Keratinocyte (primary cell): ENCODE results near the gene ZNFX1. TPM values are rescaled to one million over a fixed set of nuclear protein-coding genes. Genes with fewer than 3 reads are reported as not detected.

Source experiments
- DNase-seq: peaks from one replicate; pipeline ENCODE4 v3.0.0-alpha.2; 2011; ENCODE audit warnings: low read depth, missing footprints, low spot score
- FAIRE-seq: peaks from 2 replicates; lab custom pipeline; 2011; peaks lifted over from hg19 to GRCh38; lab: Jason Lieb, UNC
- H2AFZ ChIP-seq: 2 replicates; pipeline ENCODE4 v1.6.0; 2012; ENCODE audit warnings: low read length, control low read depth, inconsistent platforms; ENCODE audit not compliant: control insufficient read depth
- H3K27ac ChIP-seq: 2 replicates; pipeline ENCODE4 v1.5.1; 2011; ENCODE audit warnings: low read length; ENCODE audit not compliant: control insufficient read depth, insufficient read depth
- H3K27me3 ChIP-seq: 3 replicates; pipeline ENCODE4 v1.6.0; 2011; ENCODE audit warnings: low read length; ENCODE audit not compliant: control insufficient read depth, insufficient read depth; ENCODE audit errors: extremely low read depth
- H3K36me3 ChIP-seq, 2 experiments: 2 replicates in 1 of 2; 3 replicates in 1 of 2; pipeline ENCODE4 v1.5.1; 2011; ENCODE audit warnings: low read length in 2 of 2, mild to moderate bottlenecking in 1 of 2; ENCODE audit not compliant: control insufficient read depth in 2 of 2, insufficient read depth in 2 of 2; ENCODE audit errors: extremely low read depth in 1 of 2
- H3K4me1 ChIP-seq: 3 replicates; pipeline ENCODE4 v1.5.1; 2011; ENCODE audit warnings: low read length; ENCODE audit not compliant: control insufficient read depth, insufficient read depth; ENCODE audit errors: extremely low read depth
- H3K4me2 ChIP-seq: 3 replicates; pipeline ENCODE4 v1.6.0; 2011; ENCODE audit warnings: low read depth, low read length; ENCODE audit not compliant: control insufficient read depth, insufficient read depth; ENCODE audit errors: extremely low read depth
- H3K4me3 ChIP-seq, 3 experiments: fragments of 200-600 bp in 1 of 3; sonication (generic) in 1 of 3; 2 replicates in 2 of 3; 3 replicates in 1 of 3; pipeline ENCODE4 v1.5.1; 2011 to 2016; ENCODE audit warnings: low read length in 3 of 3, mild to moderate bottlenecking in 3 of 3, control low read depth in 2 of 3, inconsistent platforms in 1 of 3, low read depth in 1 of 3, mixed read lengths in 1 of 3, mixed run types in 1 of 3, moderate library complexity in 1 of 3; ENCODE audit not compliant: control insufficient read depth in 2 of 3, insufficient read depth in 2 of 3; ENCODE audit errors: extremely low read depth in 1 of 3
- H3K79me2 ChIP-seq: 2 replicates; pipeline ENCODE4 v1.6.0; 2012; ENCODE audit warnings: low read length; ENCODE audit not compliant: control insufficient read depth, insufficient read depth
- H3K9ac ChIP-seq: 3 replicates; pipeline ENCODE4 v1.6.0; 2011; ENCODE audit warnings: low read length; ENCODE audit not compliant: control insufficient read depth, insufficient read depth; ENCODE audit errors: extremely low read depth
- H3K9me1 ChIP-seq: 3 replicates; pipeline ENCODE4 v1.6.0; 2011; ENCODE audit warnings: low read length; ENCODE audit not compliant: control insufficient read depth, insufficient read depth; ENCODE audit errors: extremely low read depth
- H3K9me3 ChIP-seq: 2 replicates; pipeline ENCODE4 v1.5.1; 2012; ENCODE audit warnings: low read depth, low read length; ENCODE audit not compliant: control insufficient read depth
- H4K20me1 ChIP-seq: 3 replicates; pipeline ENCODE4 v1.6.0; 2011; ENCODE audit warnings: low read length; ENCODE audit not compliant: control insufficient read depth, insufficient read depth; ENCODE audit errors: extremely low read depth
- CTCF ChIP-seq, 3 experiments: IDR thresholded peaks in 1 of 3; conservative IDR thresholded peaks in 1 of 3; optimal IDR thresholded peaks in 1 of 3; 2 replicates in 2 of 3; 3 replicates in 1 of 3; pipeline versions ENCODE3 to v1.5.1; 2011; ENCODE audit warnings: low read length in 3 of 3, mild to moderate bottlenecking in 3 of 3, moderate library complexity in 2 of 3, control low read depth in 1 of 3, inconsistent platforms in 1 of 3; ENCODE audit not compliant: insufficient read depth in 2 of 3; ENCODE audit errors: extremely low read depth in 1 of 3
- EZH2 ChIP-seq: IDR thresholded peaks from one replicate; pipeline ENCODE4 v1.6.1; 2012; ENCODE audit warnings: inconsistent platforms, mild to moderate bottlenecking, low read length, moderate library complexity
- dilution Hi-C: fragments of 300-500 bp; cut with MboI; formaldehyde crosslinking; loops from one replicate; pipeline ENCODE4 v1.7.0; 2020; ENCODE audit warnings: low sequenced_read_pairs; ENCODE audit not compliant: extremely low pct_ligation_motif_present
- polyA plus RNA-seq, 5 experiments: library from polyadenylated mRNA; depleted of rRNA in 3 of 5; stranded (reverse) in 3 of 5; stranded (forward) in 1 of 5; unstranded in 1 of 5; fragments of >200 nt; gene quantifications; 1 replicate in 1 of 5; 2 replicates in 3 of 5; 3 replicates in 1 of 5; pipeline versions ENCODE4 v1.2.1 to v1.2.3, GENCODE V29; 2011 to 2012; ENCODE audit warnings: missing spikeins in 2 of 5, low read depth in 1 of 5, low replicate concordance in 1 of 5

Gene ZNFX1
- polyA plus RNA-seq, 1 donor (not counting 4 experiments of a cell fraction or from before 2014, with no cell fraction given) = 14.2 TPM

- no peak for TF ChIP-seq CTCF (optimal IDR thresholded peaks at IDR 0.05 in 1 of 3, IDR thresholded peaks at IDR 0.05 in 1 of 3, conservative IDR thresholded peaks at IDR 0.05 in 1 of 3; ENCODE audit: extremely low read depth in 1 of 3, insufficient read depth in 2 of 3, low read length in 3 of 3)
- no peak for TF ChIP-seq EZH2
- Histone ChIP-seq H3K4me2 (no peak overlapping the region), H3K4me3 (no peak overlapping the region), H3K9me1 (no peaks in the 10 kb centered on the region), H3K27me3 (no peaks in the 10 kb centered on the region), H3K4me1 (peaks cover 2% of the 10 kb centered on the region), H3K9ac (no peak overlapping the region), H4K20me1 (no peaks in the 10 kb centered on the region), H3K9me3 (no peaks in the 10 kb centered on the region), H2AFZ (no peak overlapping the region), H3K36me3 (peaks cover 36 to 45% of the 10 kb centered on the region in 2 experiments), H3K27ac (no peak overlapping the region), H3K79me2 (no peaks in the 10 kb centered on the region)
- dilution Hi-C loops = no loop called here
- DNase-seq (no peak), FAIRE-seq (no peak)
These were observed 46.4 kb downstream of the ZNFX1 start for GRCh38 chr20:49231471-49231870.

- Histone ChIP-seq H3K27ac (no peak overlapping the region), H3K4me1 (peaks cover 2% of the 10 kb centered on the region), H4K20me1 (no peaks in the 10 kb centered on the region), H3K79me2 (no peaks in the 10 kb centered on the region), H3K36me3 (peaks cover 38 to 43% of the 10 kb centered on the region in 2 experiments), H3K9me3 (no peaks in the 10 kb centered on the region), H3K9ac (no peak overlapping the region), H3K4me3 (no peak overlapping the region), H3K9me1 (no peaks in the 10 kb centered on the region), H3K4me2 (peak overlapping the region; percentile 5), H3K27me3 (no peaks in the 10 kb centered on the region), H2AFZ (no peak overlapping the region)
- no peak for TF ChIP-seq EZH2
- dilution Hi-C loops = no loop called here
- DNase-seq (no peak), FAIRE-seq (no peak)
These were observed 47.2 kb downstream of the ZNFX1 start for GRCh38 chr20:49230561-49231133.

- no peak for TF ChIP-seq EZH2
- TF ChIP-seq CTCF (optimal IDR thresholded peaks at IDR 0.05 in 1 of 3, IDR thresholded peaks at IDR 0.05 in 1 of 3, conservative IDR thresholded peaks at IDR 0.05 in 1 of 3; ENCODE audit: extremely low read depth in 1 of 3, insufficient read depth in 2 of 3, low read length in 3 of 3) = no peak
- Histone ChIP-seq H3K4me1 (peaks cover 2% of the 10 kb centered on the region), H3K9me1 (no peaks in the 10 kb centered on the region), H3K4me2 (no peak overlapping the region), H3K27me3 (no peaks in the 10 kb centered on the region), H3K4me3 (no peak overlapping the region), H3K9me3 (no peaks in the 10 kb centered on the region), H4K20me1 (no peaks in the 10 kb centered on the region), H3K79me2 (no peaks in the 10 kb centered on the region), H2AFZ (no peak overlapping the region), H3K36me3 (peaks cover 39 to 47% of the 10 kb centered on the region in 2 experiments), H3K9ac (no peak overlapping the region), H3K27ac (no peak overlapping the region)
- DNase-seq (no peak), FAIRE-seq (no peak)
- dilution Hi-C loops = no loop called here
These were observed 47.8 kb downstream of the ZNFX1 start for GRCh38 chr20:49230021-49230420.
